Measurements from ENCODE around the gene ARFGEF2. TPM values are rescaled to one million over a fixed set of nuclear protein-coding genes. Genes with fewer than 3 reads are reported as not detected.

ARFGEF2 gene
- total and polyA plus RNA-seq, 8 donors: 6.5 to 127 (median 33.6) TPM

- Histone ChIP-seq H3K27ac (peak overlapping the region; percentile 1 to 57 (median 39)), H3K4me1 (peaks cover 0 to 21% (median 4%) of the 10 kb centered on the region in 4 donors), H3K27me3 (no peaks in the 10 kb centered on the region), H3K36me3 (peaks cover 56 to 90% (median 86%) of the 10 kb centered on the region in 4 donors), H3K4me3 (no peak overlapping the region), H3K9me3 (peaks cover 0 to 6% (median 0%) of the 10 kb centered on the region in 4 donors)
- peak; percentile 63 to 86 for DNase-seq
- 51 to 72% (median 56%) methylated on average over 5 of the region's 5 CpGs for WGBS, 5 donors
- intact Hi-C loops (cut with DNase I; ENCODE audit: low total_unique reads): no loop called here
- no peak for TF ChIP-seq POLR2A (IDR thresholded peaks at IDR 0.05)
- TF ChIP-seq EP300 (IDR thresholded peaks at IDR 0.05): no peak
- TF ChIP-seq CTCF (IDR thresholded peaks at IDR 0.05): no peak
- TF ChIP-seq POLR2AphosphoS5 (IDR thresholded peaks at IDR 0.05): peak in 2 of 3 donors; percentile 20 to 76
Measured at GRCh38 chr20:48983423-48984400, 62.2 kb downstream of the ARFGEF2 start.

GRCh38 chr20:48984575-48985219, 63.2 kb downstream of the ARFGEF2 start:
- H3K4me1 ChIP-seq: peaks cover 0 to 21% (median 4%) of the 10 kb centered on the region in 4 donors
- intact Hi-C loops (cut with DNase I; ENCODE audit: low total_unique reads): no loop called here
- peak overlapping the region in 1 of 5 donors; percentile 57 for H3K27ac ChIP-seq
- TF ChIP-seq POLR2A (IDR thresholded peaks at IDR 0.05): no peak
- no peak for TF ChIP-seq EP300 (IDR thresholded peaks at IDR 0.05)
- no peak for TF ChIP-seq POLR2AphosphoS5 (IDR thresholded peaks at IDR 0.05)
- 81 to 91% (median 89%) methylated on average over 10 of the region's 10 CpGs for WGBS, 5 donors
- H3K4me3 ChIP-seq: no peak overlapping the region
- no peaks in the 10 kb centered on the region for H3K27me3 ChIP-seq
- peaks cover 0 to 6% (median 0%) of the 10 kb centered on the region in 4 donors for H3K9me3 ChIP-seq
- peaks cover 66 to 95% (median 92%) of the 10 kb centered on the region in 4 donors for H3K36me3 ChIP-seq
- no peak for DNase-seq

- no peak overlapping the region for H3K27ac ChIP-seq
- TF ChIP-seq EP300 (IDR thresholded peaks at IDR 0.05) (no peak), CTCF (IDR thresholded peaks at IDR 0.05) (no peak), POLR2A (IDR thresholded peaks at IDR 0.05) (no peak), POLR2AphosphoS5 (IDR thresholded peaks at IDR 0.05) (no peak)
- intact Hi-C loops (cut with DNase I; ENCODE audit: low total_unique reads): no loop called here
- peaks cover 0 to 6% (median 0%) of the 10 kb centered on the region in 4 donors for H3K9me3 ChIP-seq
- H3K27me3 ChIP-seq: no peaks in the 10 kb centered on the region
- no peak overlapping the region for H3K4me3 ChIP-seq
- 61 to 76% (median 71%) methylated on average over 2 of the region's 2 CpGs for WGBS, 5 donors
- peaks cover 0 to 21% (median 4%) of the 10 kb centered on the region in 4 donors for H3K4me1 ChIP-seq
- peaks cover 87 to 100% (median 100%) of the 10 kb centered on the region in 4 donors for H3K36me3 ChIP-seq
- peak in 1 of 2 donors; percentile 31 for DNase-seq
Measured at GRCh38 chr20:48986899-48987298, 65.4 kb downstream of the ARFGEF2 start.

- H3K27ac ChIP-seq: no peak overlapping the region
- H3K9me3 ChIP-seq: no peaks in the 10 kb centered on the region
- TF ChIP-seq CTCF (IDR thresholded peaks at IDR 0.05) (no peak), POLR2A (IDR thresholded peaks at IDR 0.05) (no peak), EP300 (IDR thresholded peaks at IDR 0.05) (no peak), POLR2AphosphoS5 (IDR thresholded peaks at IDR 0.05) (no peak)
- H3K4me1 ChIP-seq: no peaks in the 10 kb centered on the region
- peaks cover 96 to 100% (median 100%) of the 10 kb centered on the region in 4 donors for H3K36me3 ChIP-seq
- 80 to 96% (median 89%) methylated on average over 1 of the region's 1 CpG for WGBS, 5 donors
- intact Hi-C loops (cut with DNase I; ENCODE audit: low total_unique reads): no loop called here
- DNase-seq: no peak
- no peaks in the 10 kb centered on the region for H3K27me3 ChIP-seq
- no peak overlapping the region for H3K4me3 ChIP-seq
Measured at GRCh38 chr20:48990467-48990866, 69.0 kb downstream of the ARFGEF2 start.

Measured in stomach (tissue), 9 donors.